Hepatocyte (in vitro differentiated cells): ENCODE measurements around the gene MYO1A.

Source experiments
- CTCF ChIP-seq: fragments of 200-600 bp; sonication (generic); IDR thresholded peaks from 2 replicates; pipeline ENCODE4 v1.5.1; 2016; ENCODE audit warnings: antibody characterized with exemption, mild to moderate bottlenecking; ENCODE audit not compliant: poor library complexity
- EZH2 ChIP-seq: fragments of 200-600 bp; sonication (generic); IDR thresholded peaks from 2 replicates; pipeline ENCODE4 v1.6.1; 2016; ENCODE audit warnings: antibody characterized with exemption, mild to moderate bottlenecking, borderline replicate concordance

- TF ChIP-seq CTCF (peak; percentile 95), EZH2 (no peak)
Observed at GRCh38 chr12:57069523-57069922, 19.6 kb upstream of the MYO1A start.
